SU-DHL-6 (cell line): ENCODE measurements around the gene TMEM267.

Experiments
- EZH2phosphoT487 ChIP-seq: fragments of 200-600 bp; sonication (generic), shearing (Covaris generic); conservative IDR thresholded peaks from 2 replicates; pipeline ENCODE4 v1.6.1; 2018; ENCODE audit warnings: mild to moderate bottlenecking, antibody characterized with exemption, low read length, moderate library complexity, mixed read lengths
- TF ChIP-seq, protein P1 (sequence below): fragments of 200-600 bp; sonication (generic); IDR thresholded peaks from one replicate; pipeline ENCODE4 v1.5.1; 2017; ENCODE audit warnings: antibody characterized with exemption, mild to moderate bottlenecking, low read length, moderate library complexity; ENCODE audit not compliant: insufficient read depth, poor library complexity, severe bottlenecking

DNA sequence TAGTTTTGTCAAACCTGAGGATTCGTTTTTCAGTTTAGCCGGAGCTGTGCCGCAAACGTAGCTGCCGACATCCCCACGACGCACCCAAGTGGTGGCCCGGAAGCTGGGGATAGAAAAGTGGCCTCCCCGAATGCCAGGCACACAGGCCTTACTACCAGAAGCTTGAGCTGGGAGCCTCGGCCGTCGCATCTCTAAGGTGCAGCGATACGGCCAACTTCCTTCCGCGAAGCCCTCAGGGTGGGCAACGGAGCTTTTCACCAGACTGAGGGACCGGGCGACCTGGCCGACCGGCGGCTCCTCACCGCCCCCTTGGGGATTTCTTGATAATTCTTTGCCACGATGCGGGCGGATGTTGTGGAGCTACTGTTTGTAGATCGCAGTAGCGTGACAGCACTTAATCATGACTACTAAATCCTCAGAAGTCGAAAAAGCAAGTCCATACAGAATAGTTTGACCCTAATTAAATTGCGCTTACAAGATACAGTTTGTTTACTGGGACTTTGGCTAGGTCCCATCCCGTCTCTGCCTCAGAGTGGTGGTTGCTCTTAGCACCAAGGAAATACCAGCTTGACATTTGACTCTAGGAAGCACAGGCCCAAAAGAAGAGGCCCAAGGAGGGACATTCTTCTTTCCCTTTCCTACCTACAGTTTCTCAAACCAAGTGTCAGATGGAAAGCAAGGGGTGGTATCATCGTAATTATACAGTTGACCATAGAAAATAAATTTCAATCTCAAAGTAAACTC lies 613 bp upstream of the TMEM267 start:
- TF ChIP-seq, protein P1, sequence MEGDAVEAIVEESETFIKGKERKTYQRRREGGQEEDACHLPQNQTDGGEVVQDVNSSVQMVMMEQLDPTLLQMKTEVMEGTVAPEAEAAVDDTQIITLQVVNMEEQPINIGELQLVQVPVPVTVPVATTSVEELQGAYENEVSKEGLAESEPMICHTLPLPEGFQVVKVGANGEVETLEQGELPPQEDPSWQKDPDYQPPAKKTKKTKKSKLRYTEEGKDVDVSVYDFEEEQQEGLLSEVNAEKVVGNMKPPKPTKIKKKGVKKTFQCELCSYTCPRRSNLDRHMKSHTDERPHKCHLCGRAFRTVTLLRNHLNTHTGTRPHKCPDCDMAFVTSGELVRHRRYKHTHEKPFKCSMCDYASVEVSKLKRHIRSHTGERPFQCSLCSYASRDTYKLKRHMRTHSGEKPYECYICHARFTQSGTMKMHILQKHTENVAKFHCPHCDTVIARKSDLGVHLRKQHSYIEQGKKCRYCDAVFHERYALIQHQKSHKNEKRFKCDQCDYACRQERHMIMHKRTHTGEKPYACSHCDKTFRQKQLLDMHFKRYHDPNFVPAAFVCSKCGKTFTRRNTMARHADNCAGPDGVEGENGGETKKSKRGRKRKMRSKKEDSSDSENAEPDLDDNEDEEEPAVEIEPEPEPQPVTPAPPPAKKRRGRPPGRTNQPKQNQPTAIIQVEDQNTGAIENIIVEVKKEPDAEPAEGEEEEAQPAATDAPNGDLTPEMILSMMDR = peak; percentile 63
- TF ChIP-seq EZH2phosphoT487 = no peak
